Myocyte (in vitro differentiated cells): ENCODE data around the gene NSD1. TPM values are rescaled to one million over a fixed set of nuclear protein-coding genes. Genes with fewer than 3 reads are reported as not detected.
"Not testable (repeated sequence)": the region's sequence is repeated elsewhere in the genome, so short reads cannot be mapped to it uniquely, and the experiment has no call there.

Source experiments
- DNase-seq: peaks from one replicate; pipeline ENCODE4 v3.0.0-alpha.2; 2012; ENCODE audit warnings: low read depth
- total RNA-seq: library from RNA; depleted of rRNA; stranded (reverse); fragments of >200 nt; gene quantifications from 2 replicates; pipeline ENCODE4 v1.2.3, GENCODE V29; 2014

The NSD1 gene
- total RNA-seq, 1 donor from 2014 or later = 37.0 TPM

- no peak for DNase-seq
Measured at GRCh38 chr5:177124486-177124991, 9.0 kb upstream of the NSD1 start.

- no peak for DNase-seq
Measured at GRCh38 chr5:177126771-177127170, 6.8 kb upstream of the NSD1 start.

GRCh38 chr5:177128551-177128981 is 5.0 kb upstream of the NSD1 start:
- peak; percentile 66 for DNase-seq

- no peak for DNase-seq
Measured at GRCh38 chr5:177130211-177131018, 3.2 kb upstream of the NSD1 start.

- no peak for DNase-seq
Measured at GRCh38 chr5:177131019-177131320, 2.6 kb upstream of the NSD1 start.

GRCh38 chr5:177131352-177132135 is 2.0 kb upstream of the NSD1 start:
- DNase-seq = no peak

GRCh38 chr5:177132136-177133095 is 1.2 kb upstream of the NSD1 start:
- no peak for DNase-seq

GRCh38 chr5:177133853-177134696 is 502 bp downstream of the NSD1 start:
- peak; percentile 64 for DNase-seq

- DNase-seq = no peak
Measured at GRCh38 chr5:177134697-177135225, 1.2 kb downstream of the NSD1 start.

- no peak for DNase-seq
Measured at GRCh38 chr5:177140312-177140711, 6.7 kb downstream of the NSD1 start.

GRCh38 chr5:177141496-177141895 is 7.9 kb downstream of the NSD1 start:
- DNase-seq = no peak

GRCh38 chr5:177142098-177142611 is 8.6 kb downstream of the NSD1 start:
- DNase-seq = no peak

- no peak for DNase-seq
Measured at GRCh38 chr5:177142778-177143177, 9.2 kb downstream of the NSD1 start.

- no peak for DNase-seq
Measured at GRCh38 chr5:177146891-177147638, 13.5 kb downstream of the NSD1 start.

GRCh38 chr5:177150061-177150460 is 16.5 kb downstream of the NSD1 start:
- not testable (repeated sequence) for DNase-seq

- no peak for DNase-seq
Measured at GRCh38 chr5:177154003-177154643, 20.6 kb downstream of the NSD1 start.

- DNase-seq = no peak
Measured at GRCh38 chr5:177162379-177162778, 28.8 kb downstream of the NSD1 start.

GRCh38 chr5:177163500-177163899 is 29.9 kb downstream of the NSD1 start:
- no peak for DNase-seq

- no peak for DNase-seq
Measured at GRCh38 chr5:177169271-177169670, 35.7 kb downstream of the NSD1 start.
